Nephron progenitor cell (in vitro differentiated cells): ENCODE data around the gene CEMP1.
"Not testable (repeated sequence)": the region's sequence is repeated elsewhere in the genome, so short reads cannot be mapped to it uniquely, and the experiment has no call there.

Experiments
- DNase-seq: peaks from one replicate; pipeline ENCODE4 v3.0.0; 2021
- H3K27ac Mint-ChIP-seq: 2 replicates; pipeline ENCODE4 v1.8.0; 2021; ENCODE audit warnings: mild to moderate bottlenecking, moderate library complexity, mixed read lengths
- H3K27me3 Mint-ChIP-seq: 2 replicates; pipeline ENCODE4 v1.8.0; 2021; ENCODE audit warnings: mild to moderate bottlenecking, low read depth, mixed read lengths; ENCODE audit not compliant: poor library complexity
- H3K36me3 Mint-ChIP-seq: 2 replicates; pipeline ENCODE4 v1.8.0; 2021; ENCODE audit warnings: low read depth, mixed read lengths
- H3K4me1 Mint-ChIP-seq: 2 replicates; pipeline ENCODE4 v1.8.0; 2021; ENCODE audit warnings: mixed read lengths
- H3K4me3 Mint-ChIP-seq: 2 replicates; pipeline ENCODE4 v1.8.0; 2021; ENCODE audit warnings: mild to moderate bottlenecking, moderate library complexity, mixed read lengths
- H3K9me3 Mint-ChIP-seq: 2 replicates; pipeline ENCODE4 v1.8.0; 2021; ENCODE audit warnings: mild to moderate bottlenecking, moderate library complexity, mixed read lengths
- TF ChIP-seq, protein P1 (sequence below): fragments of 200-600 bp; sonication (generic); IDR thresholded peaks from 2 replicates; pipeline ENCODE4 v1.5.0; 2021; ENCODE audit warnings: antibody characterized with exemption

The CEMP1 gene

DNA sequence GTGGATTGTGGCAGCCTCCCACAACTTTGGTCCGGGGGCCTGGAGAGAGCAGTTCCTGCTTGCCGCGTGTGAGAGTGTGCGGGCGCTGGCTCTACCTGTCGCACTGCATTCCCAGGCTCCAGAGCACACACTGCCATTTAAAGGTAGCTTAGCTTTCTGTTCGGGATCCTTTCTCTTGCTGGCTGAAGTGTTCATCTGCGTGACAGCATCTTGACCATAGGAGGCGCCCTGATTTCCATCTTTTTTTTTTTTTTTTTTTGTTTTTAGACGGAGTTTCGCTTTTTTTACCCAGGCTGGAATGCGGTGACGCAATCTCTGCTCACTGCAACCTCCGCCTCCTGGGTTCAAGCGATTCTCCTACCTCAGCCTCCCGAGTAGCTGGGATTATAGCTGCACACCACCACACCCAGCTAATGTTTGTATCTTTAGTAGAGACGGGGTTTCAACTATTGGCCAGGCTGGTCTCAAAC lies 20.2 kb upstream of the CEMP1 start:
- TF ChIP-seq, protein P1, sequence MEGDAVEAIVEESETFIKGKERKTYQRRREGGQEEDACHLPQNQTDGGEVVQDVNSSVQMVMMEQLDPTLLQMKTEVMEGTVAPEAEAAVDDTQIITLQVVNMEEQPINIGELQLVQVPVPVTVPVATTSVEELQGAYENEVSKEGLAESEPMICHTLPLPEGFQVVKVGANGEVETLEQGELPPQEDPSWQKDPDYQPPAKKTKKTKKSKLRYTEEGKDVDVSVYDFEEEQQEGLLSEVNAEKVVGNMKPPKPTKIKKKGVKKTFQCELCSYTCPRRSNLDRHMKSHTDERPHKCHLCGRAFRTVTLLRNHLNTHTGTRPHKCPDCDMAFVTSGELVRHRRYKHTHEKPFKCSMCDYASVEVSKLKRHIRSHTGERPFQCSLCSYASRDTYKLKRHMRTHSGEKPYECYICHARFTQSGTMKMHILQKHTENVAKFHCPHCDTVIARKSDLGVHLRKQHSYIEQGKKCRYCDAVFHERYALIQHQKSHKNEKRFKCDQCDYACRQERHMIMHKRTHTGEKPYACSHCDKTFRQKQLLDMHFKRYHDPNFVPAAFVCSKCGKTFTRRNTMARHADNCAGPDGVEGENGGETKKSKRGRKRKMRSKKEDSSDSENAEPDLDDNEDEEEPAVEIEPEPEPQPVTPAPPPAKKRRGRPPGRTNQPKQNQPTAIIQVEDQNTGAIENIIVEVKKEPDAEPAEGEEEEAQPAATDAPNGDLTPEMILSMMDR: peak; percentile 16
- not testable (repeated sequence) for H3K9me3 Mint-ChIP-seq, H3K36me3 Mint-ChIP-seq, H3K4me1 Mint-ChIP-seq, DNase-seq, H3K27ac Mint-ChIP-seq, H3K27me3 Mint-ChIP-seq, H3K4me3 Mint-ChIP-seq

DNA sequence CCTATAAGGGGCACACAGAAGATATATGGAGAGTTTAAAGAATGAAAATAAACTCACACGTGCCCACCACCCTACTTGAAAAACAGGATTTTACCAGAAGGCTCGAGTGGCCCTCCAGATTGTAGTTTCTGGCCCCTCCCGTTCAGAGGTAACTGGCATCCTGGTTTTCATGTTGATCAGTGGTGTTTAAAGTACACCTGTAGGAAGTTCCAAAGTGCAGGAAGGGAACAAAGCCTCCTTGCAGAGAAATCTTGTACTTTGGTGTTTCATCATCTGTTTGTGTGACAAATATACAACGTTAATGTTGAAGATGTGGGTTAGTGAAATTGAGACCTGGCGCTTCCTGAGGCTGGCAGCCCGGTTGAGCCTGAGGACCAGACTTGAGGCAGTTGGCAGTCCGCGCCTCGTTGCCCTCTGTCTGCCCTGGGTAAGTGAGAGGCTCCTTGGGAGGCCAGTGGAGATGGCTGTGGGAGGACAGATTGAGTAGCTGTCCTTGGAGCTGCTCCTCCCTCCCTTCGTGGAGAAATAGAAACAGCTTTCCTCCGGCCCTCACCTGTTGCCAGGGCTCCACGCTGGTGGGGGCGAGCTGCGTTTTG lies 19.2 kb upstream of the CEMP1 start:
- not testable (repeated sequence) for H3K9me3 Mint-ChIP-seq, H3K4me1 Mint-ChIP-seq, H3K27ac Mint-ChIP-seq, DNase-seq, H3K27me3 Mint-ChIP-seq, H3K36me3 Mint-ChIP-seq, H3K4me3 Mint-ChIP-seq

DNA sequence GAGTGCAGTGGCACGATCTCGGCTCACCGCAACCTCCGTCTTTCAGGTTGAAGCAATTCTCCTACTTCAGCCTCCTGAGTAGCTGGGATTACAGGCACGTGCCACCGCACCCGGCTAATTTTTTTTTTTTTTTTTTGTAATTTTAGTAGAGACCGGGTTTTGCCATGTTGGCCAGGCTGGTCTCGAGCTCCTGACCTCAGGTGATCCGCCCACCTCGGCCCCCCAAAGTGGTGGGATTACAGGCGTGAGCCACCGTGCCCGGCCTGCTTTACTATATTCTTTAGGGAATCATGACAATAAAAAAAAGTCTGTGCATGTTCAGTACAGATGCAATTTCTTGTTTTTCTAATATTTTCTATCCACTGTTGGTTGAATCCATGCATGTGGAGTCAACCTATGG lies 12.6 kb upstream of the CEMP1 start:
- H3K9me3 Mint-ChIP-seq, H3K27ac Mint-ChIP-seq, H3K36me3 Mint-ChIP-seq, H3K4me3 Mint-ChIP-seq, DNase-seq, H3K27me3 Mint-ChIP-seq: not testable (repeated sequence)
- H3K4me1 Mint-ChIP-seq: peaks cover 28% of the 10 kb centered on the region

DNA sequence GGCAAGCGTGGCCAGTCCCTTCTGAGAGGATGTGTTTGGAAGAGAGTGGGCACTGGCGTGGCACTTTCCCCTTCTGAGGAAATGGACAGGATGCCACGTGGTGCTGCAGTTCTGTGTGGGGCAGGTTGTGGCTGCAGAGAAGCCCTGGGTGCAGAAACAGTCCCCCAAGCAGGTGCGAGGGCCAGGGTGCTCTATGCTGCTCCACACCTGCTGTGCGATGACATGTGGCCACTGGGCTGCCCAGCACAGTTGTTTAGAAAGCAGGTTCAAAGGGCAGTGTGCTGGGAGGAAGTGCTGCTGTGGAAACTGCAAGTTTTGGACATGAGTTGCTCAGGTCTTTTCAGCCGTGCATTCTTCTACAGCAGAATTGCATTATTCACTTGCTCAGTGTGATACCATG lies 10.2 kb upstream of the CEMP1 start:
- peaks cover 40% of the 10 kb centered on the region for H3K4me1 Mint-ChIP-seq
- not testable (repeated sequence) for H3K4me3 Mint-ChIP-seq, H3K27ac Mint-ChIP-seq, H3K27me3 Mint-ChIP-seq, DNase-seq, H3K9me3 Mint-ChIP-seq, H3K36me3 Mint-ChIP-seq

DNA sequence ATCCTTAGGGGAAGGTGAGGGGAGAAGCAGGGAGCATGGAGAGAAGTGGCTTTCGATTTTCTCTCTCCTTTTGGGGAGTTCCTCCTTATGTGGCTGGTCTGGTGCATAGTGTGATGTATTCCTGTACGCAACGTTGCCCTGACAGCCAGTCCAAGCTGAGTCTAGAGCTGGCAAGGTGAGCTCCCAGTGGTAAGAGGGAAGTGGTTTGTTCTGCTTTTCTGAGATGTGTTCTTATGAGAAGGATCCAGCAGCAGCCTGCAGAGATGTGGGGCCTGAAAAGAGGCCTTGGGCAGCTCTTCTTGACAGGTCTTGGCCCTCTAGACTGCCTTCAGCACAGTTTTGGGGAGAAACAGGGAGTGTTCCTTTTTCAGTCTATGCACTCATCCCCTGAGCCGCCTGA lies 9.7 kb upstream of the CEMP1 start:
- DNase-seq, H3K9me3 Mint-ChIP-seq, H3K27me3 Mint-ChIP-seq, H3K36me3 Mint-ChIP-seq, H3K27ac Mint-ChIP-seq, H3K4me3 Mint-ChIP-seq: not testable (repeated sequence)
- H3K4me1 Mint-ChIP-seq: peaks cover 45% of the 10 kb centered on the region

DNA sequence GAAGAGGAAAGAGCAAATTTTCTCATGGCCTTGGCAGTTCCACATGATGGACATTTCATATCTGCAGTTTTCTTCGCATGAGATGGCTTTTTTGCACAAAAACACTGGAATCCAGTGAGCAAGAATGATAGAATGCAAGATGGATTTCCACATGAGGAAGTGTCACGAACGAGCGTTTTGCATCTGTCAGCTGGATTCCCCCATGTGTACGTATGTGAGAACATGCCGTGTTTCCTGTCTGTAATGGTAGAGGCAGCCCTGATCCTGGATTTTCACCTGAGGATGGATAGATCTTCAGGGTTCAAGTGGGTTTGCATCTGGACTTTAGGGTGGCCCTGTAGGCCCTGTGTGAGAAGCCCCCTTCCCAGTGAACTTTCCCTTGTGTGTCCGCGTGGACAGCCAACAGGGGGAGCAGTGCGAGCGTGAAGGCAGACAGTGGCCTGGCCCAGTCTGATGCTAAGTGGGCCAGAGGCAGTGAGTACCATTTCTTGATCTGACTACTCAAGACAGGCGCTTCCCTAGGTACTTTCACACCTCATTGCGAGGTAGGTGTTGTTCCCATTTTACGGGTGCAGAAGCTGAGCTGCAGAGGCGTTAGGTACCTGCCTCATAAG lies 8.7 kb upstream of the CEMP1 start:
- TF ChIP-seq, protein P1: peak; percentile 41
- peak; percentile 46 for DNase-seq
- not testable (repeated sequence) for H3K36me3 Mint-ChIP-seq, H3K27ac Mint-ChIP-seq, H3K9me3 Mint-ChIP-seq, H3K27me3 Mint-ChIP-seq
- H3K4me1 Mint-ChIP-seq: peaks cover 40% of the 10 kb centered on the region
- H3K4me3 Mint-ChIP-seq: peak overlapping the region; percentile 42

DNA sequence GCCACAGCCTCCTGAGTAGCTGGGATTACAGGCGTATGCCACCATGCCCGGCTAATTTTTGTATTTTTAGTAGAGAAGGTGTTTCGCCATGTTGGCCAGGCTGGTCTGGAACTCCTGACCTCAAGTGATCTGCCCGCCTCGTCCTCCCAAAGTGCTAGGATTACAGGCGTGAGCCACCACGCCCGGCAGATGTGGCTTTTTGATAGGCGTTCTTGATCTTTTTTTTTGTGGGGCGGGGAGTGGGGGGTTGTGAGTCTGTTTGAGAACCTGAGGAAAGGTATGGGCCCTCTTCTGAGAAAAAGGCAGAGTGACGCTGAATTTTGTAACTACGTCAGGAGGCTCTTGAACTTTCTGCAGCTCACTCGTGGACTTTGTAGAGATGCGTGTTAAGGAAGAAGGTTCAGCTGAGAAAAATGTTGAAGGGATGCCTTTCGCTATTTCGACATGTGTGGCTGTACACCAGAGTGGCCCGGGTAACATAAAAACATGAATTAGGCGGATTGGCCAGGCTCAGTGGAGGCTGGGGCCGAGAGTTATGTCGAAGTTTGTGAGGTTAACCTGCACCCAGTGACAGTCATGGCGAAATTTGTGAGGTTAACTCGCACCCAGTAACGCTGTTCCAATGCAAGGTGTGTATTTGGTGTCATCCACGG lies 8.1 kb upstream of the CEMP1 start:
- DNase-seq, H3K27ac Mint-ChIP-seq, H3K27me3 Mint-ChIP-seq, H3K36me3 Mint-ChIP-seq, H3K9me3 Mint-ChIP-seq: not testable (repeated sequence)
- Mint-ChIP-seq H3K4me3 (peak overlapping the region; percentile 86), H3K4me1 (peaks cover 40% of the 10 kb centered on the region)

DNA sequence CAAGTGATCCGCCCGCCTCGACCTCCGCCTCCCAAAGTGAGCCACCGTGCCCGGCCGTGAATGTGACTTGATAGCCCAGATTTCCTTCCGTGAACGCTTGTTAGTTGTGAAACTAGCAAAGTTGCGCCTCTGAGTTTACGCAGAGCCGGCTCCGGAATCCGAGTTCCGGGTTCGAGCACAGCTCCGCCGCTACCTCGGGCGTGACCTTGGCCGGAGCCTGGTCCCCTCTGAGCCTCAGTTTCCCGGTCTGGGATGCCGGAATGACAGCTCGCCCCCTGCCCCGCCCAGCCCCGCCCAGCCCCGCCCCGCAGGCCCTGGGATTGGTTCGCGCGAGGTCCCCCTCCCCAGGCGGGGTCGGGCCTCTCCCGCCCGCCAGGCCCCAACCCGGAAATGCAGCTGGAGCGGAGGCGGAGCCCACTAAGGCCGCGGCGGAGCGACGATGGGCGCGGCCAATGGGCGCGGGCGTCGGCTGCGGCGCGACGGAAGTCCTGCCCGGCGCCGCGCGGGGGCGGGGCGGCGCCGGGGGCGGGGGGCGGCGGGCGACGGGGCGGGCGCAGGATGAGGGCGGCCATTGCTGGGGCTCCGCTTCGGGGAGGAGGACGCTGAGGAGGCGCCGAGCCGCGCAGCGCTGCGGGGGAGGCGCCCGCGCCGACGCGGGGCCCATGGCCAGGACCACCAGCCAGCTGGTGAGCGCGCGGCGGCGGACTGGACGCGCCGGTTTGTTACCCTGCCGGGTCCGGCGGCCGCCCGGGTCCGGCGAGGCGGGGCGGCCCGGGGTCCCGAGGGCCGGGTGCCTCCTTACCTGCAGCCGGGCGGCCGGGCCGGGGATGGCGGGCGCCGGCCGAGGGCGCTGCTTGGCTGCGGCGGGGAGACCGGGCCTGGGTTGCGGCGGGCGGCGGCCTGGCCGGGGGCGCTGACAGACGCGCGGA lies 6.5 kb upstream of the CEMP1 start, which contains the start of gene PDPK1:
Gene PDPK1 (plus strand): TSS at position 571 of the 929 bp plus-strand sequence. CDS start 92 bp downstream, at position 663.
- DNase-seq: peak; percentile 88
- H3K4me3 Mint-ChIP-seq: peak within 1 kb of the TSS; percentile 86

More for the DNA sequence above, 6.5 kb upstream of the CEMP1 start, which contains the start of gene PDPK1:
- Mint-ChIP-seq H3K36me3 (no peaks in the 10 kb centered on the region), H3K27me3 (peaks cover 5% of the 10 kb centered on the region), H3K27ac (no peak within 1 kb of the TSS), H3K4me1 (peaks cover 43% of the 10 kb centered on the region), H3K9me3 (no peaks in the 10 kb centered on the region)
- TF ChIP-seq, protein P1: no peak
